Measurements from ENCODE around the gene GNB1.

GRCh38 chr1:1833916-1834325 lies 57.0 kb downstream of the GNB1 start:
- TF ChIP-seq, protein P1, sequence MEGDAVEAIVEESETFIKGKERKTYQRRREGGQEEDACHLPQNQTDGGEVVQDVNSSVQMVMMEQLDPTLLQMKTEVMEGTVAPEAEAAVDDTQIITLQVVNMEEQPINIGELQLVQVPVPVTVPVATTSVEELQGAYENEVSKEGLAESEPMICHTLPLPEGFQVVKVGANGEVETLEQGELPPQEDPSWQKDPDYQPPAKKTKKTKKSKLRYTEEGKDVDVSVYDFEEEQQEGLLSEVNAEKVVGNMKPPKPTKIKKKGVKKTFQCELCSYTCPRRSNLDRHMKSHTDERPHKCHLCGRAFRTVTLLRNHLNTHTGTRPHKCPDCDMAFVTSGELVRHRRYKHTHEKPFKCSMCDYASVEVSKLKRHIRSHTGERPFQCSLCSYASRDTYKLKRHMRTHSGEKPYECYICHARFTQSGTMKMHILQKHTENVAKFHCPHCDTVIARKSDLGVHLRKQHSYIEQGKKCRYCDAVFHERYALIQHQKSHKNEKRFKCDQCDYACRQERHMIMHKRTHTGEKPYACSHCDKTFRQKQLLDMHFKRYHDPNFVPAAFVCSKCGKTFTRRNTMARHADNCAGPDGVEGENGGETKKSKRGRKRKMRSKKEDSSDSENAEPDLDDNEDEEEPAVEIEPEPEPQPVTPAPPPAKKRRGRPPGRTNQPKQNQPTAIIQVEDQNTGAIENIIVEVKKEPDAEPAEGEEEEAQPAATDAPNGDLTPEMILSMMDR (IDR thresholded peaks at IDR 0.05; ENCODE audit: poor library complexity): no peak
- TF ChIP-seq EZH2 (IDR thresholded peaks at IDR 0.05; ENCODE audit: borderline replicate concordance): no peak
